Panc1 (cell line): ENCODE measurements around the gene EFR3B. TPM values are rescaled to one million over a fixed set of nuclear protein-coding genes. Genes with fewer than 3 reads are reported as not detected.

Experiments
- ATAC-seq: fragments of 200-7000 bp; cut with Tn5 transposase; 2 replicates; pipeline ENCODE4 v1.9.1; 2020; ENCODE audit warnings: mild to moderate bottlenecking, moderate library complexity
- BruUV-seq: library from RNA; stranded (reverse); fragments of 400-500 nt; replicated peaks from 2 replicates; lab custom pipeline; 2021; lab: Mats Ljungman, UMichigan
- CTCF ChIA-PET: fragments of 300-600 bp; sonication (Branson Sonifier 250); formaldehyde crosslinking; loops from one replicate; lab custom pipeline; 2022; ENCODE audit warnings: antibody characterized with exemption; lab: Charles Lee
- POLR2A ChIA-PET: fragments of 300-600 bp; sonication (Branson Sonifier 250); formaldehyde crosslinking; loops from one replicate; lab custom pipeline; 2022; ENCODE audit warnings: antibody characterized with exemption; lab: Charles Lee
- DNase-seq: peaks from one replicate; pipeline ENCODE4 v3.0.0-alpha.2; 2010; ENCODE audit warnings: low read depth, low spot score
- H3K27ac ChIP-seq: 2 replicates; pipeline ENCODE4 v1.5.1; 2011; ENCODE audit warnings: mild to moderate bottlenecking, low read length, inconsistent platforms
- H3K27me3 ChIP-seq: fragments of 200-500 bp; sonication (Bioruptor generic); 2 replicates; pipeline ENCODE4 v1.6.0; 2014; ENCODE audit warnings: low read length, inconsistent platforms; ENCODE audit not compliant: control insufficient read depth, insufficient read depth
- H3K36me3 ChIP-seq: fragments of 200-500 bp; sonication (Bioruptor generic); 2 replicates; pipeline ENCODE4 v1.5.1; 2014; ENCODE audit warnings: inconsistent platforms, mild to moderate bottlenecking, low read length, moderate library complexity; ENCODE audit not compliant: control insufficient read depth, insufficient read depth
- H3K4me1 ChIP-seq: 2 replicates; pipeline ENCODE4 v1.5.1; 2011; ENCODE audit warnings: inconsistent platforms, mild to moderate bottlenecking, low read length, moderate library complexity; ENCODE audit not compliant: control insufficient read depth, insufficient read depth
- H3K4me3 ChIP-seq, 2 experiments: 2 replicates each; pipeline ENCODE4 v1.5.1; 2011 to 2012; ENCODE audit warnings: low read depth in 2 of 2, low read length in 2 of 2, mild to moderate bottlenecking in 2 of 2, inconsistent platforms in 1 of 2, moderate library complexity in 1 of 2
- H3K9me3 ChIP-seq: fragments of 200-500 bp; sonication (Bioruptor generic); 2 replicates; pipeline ENCODE4 v1.5.1; 2014; ENCODE audit warnings: low read depth, mild to moderate bottlenecking, inconsistent platforms, low read length, moderate library complexity; ENCODE audit not compliant: control insufficient read depth, insufficient read depth
- POLR2AphosphoS5 ChIP-seq: IDR thresholded peaks from 2 replicates; pipeline ENCODE4 v1.6.1; 2012; ENCODE audit warnings: mild to moderate bottlenecking, low read depth, low read length, moderate library complexity
- SIN3A ChIP-seq: IDR thresholded peaks from 2 replicates; pipeline ENCODE4 v1.6.1; 2012; ENCODE audit warnings: low read depth, mild to moderate bottlenecking, low read length, moderate library complexity, borderline replicate concordance; ENCODE audit not compliant: insufficient read depth
- TCF7L2 ChIP-seq: IDR thresholded peaks from 2 replicates; pipeline ENCODE4 v1.6.1; 2011; ENCODE audit warnings: mild to moderate bottlenecking, low read depth, low read length, inconsistent platforms
- in situ Hi-C: cut with HindIII; loops from 2 replicates; pipeline ENCODE4 v1.10.0; 2016; ENCODE audit warnings: low sequenced_read_pairs, low pct_unique_long_range_greater_than_20kb
- intact Hi-C: fragments of 100-400 bp; cut with micrococcal nuclease; formaldehyde crosslinking; loops from one replicate; pipeline ENCODE4 v1.10.0; 2022; ENCODE audit not compliant: unreplicated experiment
- total RNA-seq: library from RNA; stranded (reverse); gene quantifications from one replicate; pipeline ENCODE4 v1.2.1, GENCODE V29; 2021; ENCODE audit not compliant: unreplicated experiment
- TF ChIP-seq, protein P1 (sequence below), 2 experiments: IDR thresholded peaks; 2 replicates each; pipeline ENCODE4 v1.6.1; 2011 to 2012; ENCODE audit warnings: low read depth in 2 of 2, control low read depth in 1 of 2, low read length in 1 of 2, mild to moderate bottlenecking in 1 of 2, moderate library complexity in 1 of 2; ENCODE audit not compliant: insufficient read depth in 1 of 2
- TF ChIP-seq, protein P2 (sequence below): fragments of 450-650 bp; IDR thresholded peaks from 2 replicates; pipeline ENCODE4 v1.5.1; 2017; ENCODE audit warnings: mild to moderate bottlenecking

The EFR3B gene
- total RNA-seq, 1 experiment from 2014 or later: 8.9 TPM

DNA sequence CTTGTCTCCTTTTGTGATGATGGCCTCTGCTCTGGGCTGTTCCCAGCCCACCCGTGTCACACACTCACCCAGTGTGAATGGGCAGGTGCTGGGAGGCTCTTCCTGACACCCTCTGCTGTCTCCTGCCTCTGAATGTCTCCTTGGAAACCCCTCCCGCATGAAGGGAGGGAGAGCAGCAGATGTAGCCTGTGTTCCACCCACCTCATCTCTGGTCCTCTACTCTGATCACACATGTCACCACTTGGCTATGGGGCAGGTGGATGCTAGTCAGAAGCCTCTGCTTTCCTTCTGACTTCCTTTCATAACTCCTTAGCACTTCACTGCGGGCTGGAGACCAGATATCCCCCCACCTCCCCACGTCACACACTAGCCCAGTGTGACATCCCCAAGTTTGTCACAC is 23.9 kb downstream of the EFR3B start:
- no peak for ATAC-seq
- Histone ChIP-seq H3K4me3 (no peak overlapping the region), H3K27ac (no peak overlapping the region), H3K27me3 (no peaks in the 10 kb centered on the region), H3K36me3 (no peaks in the 10 kb centered on the region), H3K4me1 (peaks cover 11% of the 10 kb centered on the region; the same call in 1 of the 2 replicates), H3K9me3 (no peaks in the 10 kb centered on the region; the same call in 1 of the 2 replicates)
- in situ Hi-C loops: no loop called here
- TF ChIP-seq, protein P1, sequence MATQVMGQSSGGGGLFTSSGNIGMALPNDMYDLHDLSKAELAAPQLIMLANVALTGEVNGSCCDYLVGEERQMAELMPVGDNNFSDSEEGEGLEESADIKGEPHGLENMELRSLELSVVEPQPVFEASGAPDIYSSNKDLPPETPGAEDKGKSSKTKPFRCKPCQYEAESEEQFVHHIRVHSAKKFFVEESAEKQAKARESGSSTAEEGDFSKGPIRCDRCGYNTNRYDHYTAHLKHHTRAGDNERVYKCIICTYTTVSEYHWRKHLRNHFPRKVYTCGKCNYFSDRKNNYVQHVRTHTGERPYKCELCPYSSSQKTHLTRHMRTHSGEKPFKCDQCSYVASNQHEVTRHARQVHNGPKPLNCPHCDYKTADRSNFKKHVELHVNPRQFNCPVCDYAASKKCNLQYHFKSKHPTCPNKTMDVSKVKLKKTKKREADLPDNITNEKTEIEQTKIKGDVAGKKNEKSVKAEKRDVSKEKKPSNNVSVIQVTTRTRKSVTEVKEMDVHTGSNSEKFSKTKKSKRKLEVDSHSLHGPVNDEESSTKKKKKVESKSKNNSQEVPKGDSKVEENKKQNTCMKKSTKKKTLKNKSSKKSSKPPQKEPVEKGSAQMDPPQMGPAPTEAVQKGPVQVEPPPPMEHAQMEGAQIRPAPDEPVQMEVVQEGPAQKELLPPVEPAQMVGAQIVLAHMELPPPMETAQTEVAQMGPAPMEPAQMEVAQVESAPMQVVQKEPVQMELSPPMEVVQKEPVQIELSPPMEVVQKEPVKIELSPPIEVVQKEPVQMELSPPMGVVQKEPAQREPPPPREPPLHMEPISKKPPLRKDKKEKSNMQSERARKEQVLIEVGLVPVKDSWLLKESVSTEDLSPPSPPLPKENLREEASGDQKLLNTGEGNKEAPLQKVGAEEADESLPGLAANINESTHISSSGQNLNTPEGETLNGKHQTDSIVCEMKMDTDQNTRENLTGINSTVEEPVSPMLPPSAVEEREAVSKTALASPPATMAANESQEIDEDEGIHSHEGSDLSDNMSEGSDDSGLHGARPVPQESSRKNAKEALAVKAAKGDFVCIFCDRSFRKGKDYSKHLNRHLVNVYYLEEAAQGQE (IDR thresholded peaks at IDR 0.05; ENCODE audit: insufficient read depth in 1 of 2, low read depth in 2 of 2, low read length in 1 of 2): no peak
- TF ChIP-seq TCF7L2 (no peak), POLR2AphosphoS5 (no peak), SIN3A (no peak)
- TF ChIP-seq, protein P2, sequence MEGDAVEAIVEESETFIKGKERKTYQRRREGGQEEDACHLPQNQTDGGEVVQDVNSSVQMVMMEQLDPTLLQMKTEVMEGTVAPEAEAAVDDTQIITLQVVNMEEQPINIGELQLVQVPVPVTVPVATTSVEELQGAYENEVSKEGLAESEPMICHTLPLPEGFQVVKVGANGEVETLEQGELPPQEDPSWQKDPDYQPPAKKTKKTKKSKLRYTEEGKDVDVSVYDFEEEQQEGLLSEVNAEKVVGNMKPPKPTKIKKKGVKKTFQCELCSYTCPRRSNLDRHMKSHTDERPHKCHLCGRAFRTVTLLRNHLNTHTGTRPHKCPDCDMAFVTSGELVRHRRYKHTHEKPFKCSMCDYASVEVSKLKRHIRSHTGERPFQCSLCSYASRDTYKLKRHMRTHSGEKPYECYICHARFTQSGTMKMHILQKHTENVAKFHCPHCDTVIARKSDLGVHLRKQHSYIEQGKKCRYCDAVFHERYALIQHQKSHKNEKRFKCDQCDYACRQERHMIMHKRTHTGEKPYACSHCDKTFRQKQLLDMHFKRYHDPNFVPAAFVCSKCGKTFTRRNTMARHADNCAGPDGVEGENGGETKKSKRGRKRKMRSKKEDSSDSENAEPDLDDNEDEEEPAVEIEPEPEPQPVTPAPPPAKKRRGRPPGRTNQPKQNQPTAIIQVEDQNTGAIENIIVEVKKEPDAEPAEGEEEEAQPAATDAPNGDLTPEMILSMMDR: no peak
- intact Hi-C loops: no loop called here
- DNase-seq: no peak
- no TSS peak for BruUV-seq
- POLR2A ChIA-PET: no interaction called here
- CTCF ChIA-PET: no interaction called here

DNA sequence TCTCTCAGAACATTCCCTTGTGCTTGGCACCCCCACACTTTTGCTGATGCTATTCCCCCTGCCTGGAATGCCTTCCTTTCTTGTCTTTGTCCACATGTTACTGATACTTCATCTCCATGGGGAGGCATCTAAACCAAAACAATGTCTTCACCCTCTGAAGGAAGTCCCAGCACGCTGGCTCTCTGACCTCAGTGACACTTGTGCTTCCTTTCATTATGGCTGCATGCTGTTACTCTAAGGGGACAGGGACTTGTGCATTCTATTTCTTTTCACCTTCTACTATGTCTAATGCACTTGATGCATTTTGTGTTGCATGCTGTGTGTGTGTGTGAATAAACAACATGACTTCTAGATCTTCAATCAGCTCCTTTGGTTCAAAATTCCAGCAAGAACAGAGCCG is 24.6 kb downstream of the EFR3B start:
- ATAC-seq: no peak
- Histone ChIP-seq H3K27me3 (no peaks in the 10 kb centered on the region), H3K4me1 (peaks cover 11% of the 10 kb centered on the region; the same call in 1 of the 2 replicates), H3K9me3 (no peaks in the 10 kb centered on the region; the same call in 1 of the 2 replicates), H3K36me3 (no peaks in the 10 kb centered on the region), H3K27ac (no peak overlapping the region), H3K4me3 (no peak overlapping the region)
- CTCF ChIA-PET: no interaction called here
- in situ Hi-C loops (no loop called here), intact Hi-C loops (no loop called here)
- no TSS peak for BruUV-seq
- POLR2A ChIA-PET: interaction anchor here (0.5 kb wide), 1 partner anchor 158 kb away, joined by 4 read pairs; no protein-coding TSS in a partner anchor
- TF ChIP-seq, protein P1 (IDR thresholded peaks at IDR 0.05; ENCODE audit: insufficient read depth in 1 of 2, low read depth in 2 of 2, low read length in 1 of 2): no peak
- TF ChIP-seq, protein P2: no peak
- TF ChIP-seq POLR2AphosphoS5 (no peak), SIN3A (no peak), TCF7L2 (no peak)
- no peak for DNase-seq
